Astrocyte of the spinal cord (primary cell): ENCODE data around the gene LRIG3.

Experiments
- DNase-seq: peaks from one replicate; pipeline ENCODE4 v3.0.0; 2011; ENCODE audit warnings: low read depth, low spot score
- H3K4me3 ChIP-seq: 2 replicates; pipeline ENCODE4 v1.5.1; 2011; ENCODE audit warnings: low read depth, mild to moderate bottlenecking, low read length, moderate library complexity
- CTCF ChIP-seq: IDR thresholded peaks from 2 replicates; pipeline ENCODE4 v1.5.1; 2012; ENCODE audit warnings: low read depth, mild to moderate bottlenecking, low read length, inconsistent platforms
- in situ Hi-C: cut with HindIII; loops from 2 replicates; pipeline ENCODE4 v1.10.0; 2017; ENCODE audit warnings: low sequenced_read_pairs

Gene LRIG3

GRCh38 chr12:58895053-58895452, 25.3 kb downstream of the LRIG3 start:
- no peak for TF ChIP-seq CTCF
- no peak for DNase-seq
- no peak overlapping the region for H3K4me3 ChIP-seq
- in situ Hi-C loops = no loop called here

- no peak for TF ChIP-seq CTCF
- in situ Hi-C loops = no loop called here
- H3K4me3 ChIP-seq = no peak overlapping the region
- DNase-seq = no peak
These were observed 26.3 kb downstream of the LRIG3 start for GRCh38 chr12:58894040-58894439.

- no peak overlapping the region for H3K4me3 ChIP-seq
- in situ Hi-C loops = no loop called here
- peak; percentile 53 for DNase-seq
- no peak for TF ChIP-seq CTCF
These were observed 26.8 kb downstream of the LRIG3 start for GRCh38 chr12:58893495-58893894.

GRCh38 chr12:58889557-58889956, 30.7 kb downstream of the LRIG3 start:
- no peak for DNase-seq
- no peak overlapping the region for H3K4me3 ChIP-seq
- in situ Hi-C loops = no loop called here
- TF ChIP-seq CTCF = no peak

- TF ChIP-seq CTCF = no peak
- no peak overlapping the region for H3K4me3 ChIP-seq
- in situ Hi-C loops = no loop called here
- peak; percentile 77 for DNase-seq
These were observed 32.0 kb downstream of the LRIG3 start for GRCh38 chr12:58888131-58888783.

- no peak for DNase-seq
- no peak for TF ChIP-seq CTCF
- in situ Hi-C loops = no loop called here
- no peak overlapping the region for H3K4me3 ChIP-seq
These were observed 33.2 kb downstream of the LRIG3 start for GRCh38 chr12:58887068-58887467.
